Loucy (cell line): ENCODE results near the gene ARHGAP26.

ENCODE experiments used
- H2AFZ ChIP-seq: fragments of 200-600 bp; sonication (generic); 2 replicates; pipeline ENCODE4 v1.6.0; 2016; ENCODE audit warnings: antibody characterized with exemption, mild to moderate bottlenecking, low read length, moderate library complexity
- H3F3A ChIP-seq: fragments of 200-600 bp; 2 replicates; pipeline ENCODE4 v1.6.0; 2016; ENCODE audit warnings: antibody characterized with exemption, low read depth, mild to moderate bottlenecking
- H3K27me3 ChIP-seq: fragments of 200-600 bp; sonication (generic); 2 replicates; pipeline ENCODE4 v1.6.1; 2014; ENCODE audit warnings: low read length, mild to moderate bottlenecking; ENCODE audit not compliant: insufficient read depth, poor library complexity, severe bottlenecking
- H3K36me3 ChIP-seq: fragments of 200-600 bp; sonication (generic); 2 replicates; pipeline ENCODE4 v1.6.1; 2016; ENCODE audit warnings: low read length; ENCODE audit not compliant: insufficient read depth
- H3K4me1 ChIP-seq: fragments of 200-600 bp; sonication (generic); 2 replicates; pipeline ENCODE4 v1.5.1; 2014; ENCODE audit warnings: low read length, mild to moderate bottlenecking; ENCODE audit not compliant: insufficient read depth, poor library complexity, severe bottlenecking
- H3K4me2 ChIP-seq: fragments of 200-600 bp; sonication (generic); 2 replicates; pipeline ENCODE4 v1.6.0; 2014; ENCODE audit warnings: antibody characterized with exemption, low read length, low read depth, mild to moderate bottlenecking; ENCODE audit not compliant: poor library complexity, severe bottlenecking
- H3K4me3 ChIP-seq: fragments of 200-600 bp; sonication (generic); 2 replicates; pipeline ENCODE4 v1.5.1; 2014; ENCODE audit warnings: low read length, mild to moderate bottlenecking, mixed read lengths; ENCODE audit not compliant: poor library complexity, severe bottlenecking
- H3K79me2 ChIP-seq: fragments of 200-600 bp; sonication (generic); 2 replicates; pipeline ENCODE4 v1.6.1; 2014; ENCODE audit warnings: low read length; ENCODE audit not compliant: insufficient read depth
- H3K9ac ChIP-seq: fragments of 200-600 bp; sonication (generic); 2 replicates; pipeline ENCODE4 v1.6.0; 2014; ENCODE audit warnings: mild to moderate bottlenecking, low read depth, low read length, moderate library complexity; ENCODE audit not compliant: poor library complexity, severe bottlenecking
- H3K9me2 ChIP-seq: fragments of 200-600 bp; sonication (generic); replicated peaks from 2 replicates; pipeline ENCODE4 v1.6.1; 2016; ENCODE audit warnings: low read depth, low read length, mixed read lengths
- H3K9me3 ChIP-seq: fragments of 200-600 bp; sonication (generic); 2 replicates; pipeline ENCODE4 v1.6.1; 2014; ENCODE audit warnings: mild to moderate bottlenecking, antibody characterized with exemption, low read length, low read depth; ENCODE audit not compliant: insufficient read depth
- H4K20me1 ChIP-seq: fragments of 200-600 bp; sonication (generic); 2 replicates; pipeline ENCODE4 v1.6.0; 2014; ENCODE audit warnings: antibody characterized with exemption, low read length, mild to moderate bottlenecking; ENCODE audit not compliant: insufficient read depth, poor library complexity, severe bottlenecking
- EZH2phosphoT487 ChIP-seq: fragments of 200-600 bp; IDR thresholded peaks from 2 replicates; pipeline ENCODE4 v1.6.1; 2018; ENCODE audit warnings: antibody characterized with exemption, mild to moderate bottlenecking, moderate library complexity, borderline replicate concordance
- TF ChIP-seq, protein P1 (sequence below): fragments of 200-600 bp; sonication (generic); conservative IDR thresholded peaks from 2 replicates; pipeline ENCODE4 v1.5.1; 2014; ENCODE audit warnings: mild to moderate bottlenecking, antibody characterized with exemption, low read length

The ARHGAP26 gene

GRCh38 chr5:142892021-142892420 is 121.8 kb downstream of the ARHGAP26 start:
- no peak overlapping the region for H3K4me3 ChIP-seq
- no peaks in the 10 kb centered on the region for H3K4me1 ChIP-seq
- no peaks in the 10 kb centered on the region for H3K9me3 ChIP-seq
- H3K27me3 ChIP-seq, result no peaks in the 10 kb centered on the region
- H3K9me2 ChIP-seq, result no peaks in the 10 kb centered on the region
- no peak overlapping the region for H3K4me2 ChIP-seq
- H3K36me3 ChIP-seq, result peaks cover 11% of the 10 kb centered on the region; the same call in 1 of the 2 replicates
- no peaks in the 10 kb centered on the region for H4K20me1 ChIP-seq
- H3K9ac ChIP-seq, result no peak overlapping the region
- no peak for TF ChIP-seq EZH2phosphoT487
- TF ChIP-seq, protein P1, sequence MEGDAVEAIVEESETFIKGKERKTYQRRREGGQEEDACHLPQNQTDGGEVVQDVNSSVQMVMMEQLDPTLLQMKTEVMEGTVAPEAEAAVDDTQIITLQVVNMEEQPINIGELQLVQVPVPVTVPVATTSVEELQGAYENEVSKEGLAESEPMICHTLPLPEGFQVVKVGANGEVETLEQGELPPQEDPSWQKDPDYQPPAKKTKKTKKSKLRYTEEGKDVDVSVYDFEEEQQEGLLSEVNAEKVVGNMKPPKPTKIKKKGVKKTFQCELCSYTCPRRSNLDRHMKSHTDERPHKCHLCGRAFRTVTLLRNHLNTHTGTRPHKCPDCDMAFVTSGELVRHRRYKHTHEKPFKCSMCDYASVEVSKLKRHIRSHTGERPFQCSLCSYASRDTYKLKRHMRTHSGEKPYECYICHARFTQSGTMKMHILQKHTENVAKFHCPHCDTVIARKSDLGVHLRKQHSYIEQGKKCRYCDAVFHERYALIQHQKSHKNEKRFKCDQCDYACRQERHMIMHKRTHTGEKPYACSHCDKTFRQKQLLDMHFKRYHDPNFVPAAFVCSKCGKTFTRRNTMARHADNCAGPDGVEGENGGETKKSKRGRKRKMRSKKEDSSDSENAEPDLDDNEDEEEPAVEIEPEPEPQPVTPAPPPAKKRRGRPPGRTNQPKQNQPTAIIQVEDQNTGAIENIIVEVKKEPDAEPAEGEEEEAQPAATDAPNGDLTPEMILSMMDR, result no peak
- H3F3A ChIP-seq, result no peaks in the 10 kb centered on the region
- H2AFZ ChIP-seq, result no peak overlapping the region
- no peaks in the 10 kb centered on the region for H3K79me2 ChIP-seq

- H3K4me3 ChIP-seq, result no peak overlapping the region
- H3K9ac ChIP-seq, result no peak overlapping the region
- no peak overlapping the region for H2AFZ ChIP-seq
- H3K9me2 ChIP-seq, result no peaks in the 10 kb centered on the region
- H3F3A ChIP-seq, result no peaks in the 10 kb centered on the region
- TF ChIP-seq, protein P1, result no peak
- no peak for TF ChIP-seq EZH2phosphoT487
- H3K79me2 ChIP-seq, result no peaks in the 10 kb centered on the region
- H4K20me1 ChIP-seq, result no peaks in the 10 kb centered on the region
- H3K9me3 ChIP-seq, result no peaks in the 10 kb centered on the region
- H3K4me1 ChIP-seq, result no peaks in the 10 kb centered on the region
- H3K27me3 ChIP-seq, result no peaks in the 10 kb centered on the region
- no peak overlapping the region for H3K4me2 ChIP-seq
- peaks cover 11% of the 10 kb centered on the region; the same call in 1 of the 2 replicates for H3K36me3 ChIP-seq
Measured at GRCh38 chr5:142894315-142894714, 124.1 kb downstream of the ARHGAP26 start.

- no peaks in the 10 kb centered on the region for H3K4me1 ChIP-seq
- H3K4me3 ChIP-seq, result no peak overlapping the region
- no peak for TF ChIP-seq EZH2phosphoT487
- TF ChIP-seq, protein P1, result no peak
Measured at GRCh38 chr5:142894749-142895148, 124.6 kb downstream of the ARHGAP26 start.

More at GRCh38 chr5:142894749-142895148, 124.6 kb downstream of the ARHGAP26 start:
- Histone ChIP-seq H3K36me3 (peaks cover 11% of the 10 kb centered on the region; the same call in 1 of the 2 replicates), H3K4me2 (no peak overlapping the region), H4K20me1 (no peaks in the 10 kb centered on the region), H3K79me2 (no peaks in the 10 kb centered on the region), H3K27me3 (no peaks in the 10 kb centered on the region), H3K9me2 (no peaks in the 10 kb centered on the region), H3F3A (no peaks in the 10 kb centered on the region), H3K9me3 (no peaks in the 10 kb centered on the region), H3K9ac (no peak overlapping the region), H2AFZ (no peak overlapping the region)
